ENCODE measurements around the gene CREBBP.

Gene CREBBP

DNA sequence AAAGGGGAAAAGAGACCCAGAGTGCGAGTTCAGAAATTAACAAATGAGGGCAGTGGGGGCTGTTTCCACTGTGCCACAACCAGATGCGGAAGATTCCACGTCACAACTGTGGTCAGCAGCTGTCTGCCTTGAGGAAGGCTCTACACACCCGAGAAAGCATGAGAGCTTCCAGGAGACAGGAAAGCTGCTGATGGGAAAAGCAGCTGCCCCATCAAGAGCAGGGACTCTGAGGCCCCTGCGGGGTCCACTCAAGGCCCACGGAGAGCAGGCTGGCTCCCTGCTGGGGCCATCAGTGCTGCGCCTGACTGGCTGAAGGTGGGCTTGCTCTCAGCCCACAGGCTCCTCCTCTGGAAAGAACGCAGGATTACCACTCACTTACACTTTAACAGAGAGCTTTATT is 148.3 kb downstream of the CREBBP start:
- Histone ChIP-seq H3K4me2 (no peak overlapping the region), H3K79me2 (ENCODE audit: insufficient read depth, low read depth) (no peaks in the 10 kb centered on the region; the same call in 1 of the 2 replicates), H3K9ac (no peak overlapping the region), H3K4me1 (ENCODE audit: low read depth, poor library complexity, severe bottlenecking) (no peaks in the 10 kb centered on the region), H3K4me3 (IDR thresholded peaks at IDR 0.05; ENCODE audit: insufficient read depth, low read depth, low read length) (no peak overlapping the region), H2AFZ (ENCODE audit: low read depth) (no peak overlapping the region), H3K27ac (no peak overlapping the region), H4K20me1 (ENCODE audit: insufficient read depth) (no peaks in the 10 kb centered on the region), H3K27me3 (ENCODE audit: insufficient read depth, low read depth) (no peaks in the 10 kb centered on the region), H3K36me3 (ENCODE audit: insufficient read depth) (peaks cover 17% of the 10 kb centered on the region; the same call in 1 of the 2 replicates)
- TF ChIP-seq, protein P1, sequence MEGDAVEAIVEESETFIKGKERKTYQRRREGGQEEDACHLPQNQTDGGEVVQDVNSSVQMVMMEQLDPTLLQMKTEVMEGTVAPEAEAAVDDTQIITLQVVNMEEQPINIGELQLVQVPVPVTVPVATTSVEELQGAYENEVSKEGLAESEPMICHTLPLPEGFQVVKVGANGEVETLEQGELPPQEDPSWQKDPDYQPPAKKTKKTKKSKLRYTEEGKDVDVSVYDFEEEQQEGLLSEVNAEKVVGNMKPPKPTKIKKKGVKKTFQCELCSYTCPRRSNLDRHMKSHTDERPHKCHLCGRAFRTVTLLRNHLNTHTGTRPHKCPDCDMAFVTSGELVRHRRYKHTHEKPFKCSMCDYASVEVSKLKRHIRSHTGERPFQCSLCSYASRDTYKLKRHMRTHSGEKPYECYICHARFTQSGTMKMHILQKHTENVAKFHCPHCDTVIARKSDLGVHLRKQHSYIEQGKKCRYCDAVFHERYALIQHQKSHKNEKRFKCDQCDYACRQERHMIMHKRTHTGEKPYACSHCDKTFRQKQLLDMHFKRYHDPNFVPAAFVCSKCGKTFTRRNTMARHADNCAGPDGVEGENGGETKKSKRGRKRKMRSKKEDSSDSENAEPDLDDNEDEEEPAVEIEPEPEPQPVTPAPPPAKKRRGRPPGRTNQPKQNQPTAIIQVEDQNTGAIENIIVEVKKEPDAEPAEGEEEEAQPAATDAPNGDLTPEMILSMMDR (conservative IDR thresholded peaks at IDR 0.05; ENCODE audit: low read depth, low read length), result no peak

DNA sequence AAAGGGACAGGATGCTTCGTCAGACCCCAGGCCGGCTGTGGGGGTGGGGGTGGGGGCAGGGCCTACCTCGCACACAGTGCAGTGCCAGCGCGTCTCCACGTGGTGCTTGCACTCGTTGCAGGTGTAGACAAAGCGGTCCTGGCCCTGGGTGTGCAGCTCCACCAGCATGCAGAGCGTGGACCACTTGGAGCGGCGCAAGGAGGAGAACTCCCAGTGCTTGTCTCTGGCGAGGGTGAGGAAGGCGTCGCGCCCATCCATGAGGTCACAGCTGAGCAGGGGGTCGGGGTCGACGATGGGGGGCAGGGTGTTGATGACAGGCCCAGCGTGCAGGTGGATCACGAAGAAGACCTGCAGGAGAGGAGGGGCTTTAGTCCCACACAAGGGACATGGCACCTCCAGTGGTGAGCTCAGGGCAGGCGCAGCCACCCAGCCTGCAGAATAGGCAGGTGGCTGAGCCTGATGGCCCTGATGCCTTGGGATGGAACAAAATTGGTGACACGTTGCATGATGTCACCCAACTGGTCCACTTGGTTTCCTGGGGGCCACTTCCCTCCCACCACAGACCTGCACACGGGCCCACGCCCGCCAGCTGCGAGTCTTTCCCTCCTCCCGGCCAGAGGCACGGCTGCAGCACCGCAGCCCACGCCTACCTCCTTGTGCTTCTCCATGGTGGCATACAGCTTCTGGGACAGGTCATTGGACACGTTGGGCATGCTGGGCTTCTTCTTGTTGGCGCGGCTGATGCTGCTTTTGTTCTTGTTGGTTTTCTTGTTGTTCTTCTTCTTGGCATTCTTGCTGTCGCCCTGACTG is 149.2 kb downstream of the CREBBP start:
- Histone ChIP-seq H3K4me3 (IDR thresholded peaks at IDR 0.05; ENCODE audit: insufficient read depth, low read depth, low read length) (no peak overlapping the region), H3K9ac (no peak overlapping the region), H3K27ac (no peak overlapping the region), H4K20me1 (ENCODE audit: insufficient read depth) (no peaks in the 10 kb centered on the region), H3K79me2 (ENCODE audit: insufficient read depth, low read depth) (no peaks in the 10 kb centered on the region; the same call in 1 of the 2 replicates), H3K36me3 (ENCODE audit: insufficient read depth) (peaks cover 12% of the 10 kb centered on the region; the same call in 1 of the 2 replicates), H3K4me2 (no peak overlapping the region), H2AFZ (ENCODE audit: low read depth) (no peak overlapping the region), H3K27me3 (ENCODE audit: insufficient read depth, low read depth) (no peaks in the 10 kb centered on the region), H3K4me1 (ENCODE audit: low read depth, poor library complexity, severe bottlenecking) (no peaks in the 10 kb centered on the region)
- TF ChIP-seq, protein P1 (conservative IDR thresholded peaks at IDR 0.05; ENCODE audit: low read depth, low read length), result no peak

DNA sequence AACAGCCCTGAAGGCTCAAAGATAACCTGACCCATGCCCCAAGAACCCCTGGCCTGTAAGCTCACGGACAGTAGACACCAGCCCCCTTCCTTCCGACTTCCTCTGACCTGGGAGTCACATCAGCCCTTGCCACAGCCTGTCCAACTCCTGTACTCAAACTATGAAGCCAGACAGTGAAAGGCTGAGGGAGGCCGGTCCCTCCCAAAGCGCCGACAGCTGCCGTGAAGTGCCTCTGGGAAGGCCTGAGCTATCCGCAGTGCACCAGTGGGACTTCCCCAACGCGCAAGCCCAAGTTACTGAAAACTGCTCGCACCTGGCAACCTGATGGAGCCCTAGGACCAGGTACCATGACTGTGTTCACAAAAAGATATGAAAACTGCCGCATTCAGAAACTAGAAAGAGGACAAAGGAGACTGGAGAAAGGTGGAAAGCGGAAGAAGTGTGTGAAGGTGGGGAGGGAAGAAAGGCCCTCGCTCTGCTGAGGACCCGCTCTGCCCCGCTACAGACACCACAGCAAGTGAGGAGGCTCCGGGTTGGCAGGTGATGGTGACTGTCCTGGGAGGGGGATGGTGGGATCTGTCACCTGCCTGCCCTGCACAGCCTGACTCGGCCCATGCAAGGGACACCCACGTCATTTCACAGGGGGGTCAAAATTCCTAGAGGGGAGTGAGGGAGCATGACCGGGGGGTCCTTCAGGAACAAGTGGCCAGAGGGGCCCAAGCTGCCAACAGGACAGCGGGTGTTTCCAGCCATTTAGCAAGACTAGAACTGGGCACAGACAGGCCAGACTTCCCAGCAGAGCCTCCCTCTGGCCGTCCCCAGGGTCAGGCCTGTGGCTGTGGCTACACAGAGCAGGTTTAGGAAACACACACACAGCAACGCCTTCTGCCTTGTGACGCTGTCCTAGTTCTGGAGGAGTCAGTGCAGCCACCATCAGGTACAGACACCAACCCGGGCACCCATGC is 150.1 kb downstream of the CREBBP start:
- no peak overlapping the region for H3K4me2 ChIP-seq
- H3K27ac ChIP-seq, result no peak overlapping the region
- H3K9ac ChIP-seq, result no peak overlapping the region
- H3K4me1 ChIP-seq (ENCODE audit: low read depth, poor library complexity, severe bottlenecking), result no peaks in the 10 kb centered on the region
- TF ChIP-seq, protein P1 (conservative IDR thresholded peaks at IDR 0.05; ENCODE audit: low read depth, low read length), result no peak
- H2AFZ ChIP-seq (ENCODE audit: low read depth), result no peak overlapping the region
- no peaks in the 10 kb centered on the region; the same call in 1 of the 2 replicates for H3K79me2 ChIP-seq (ENCODE audit: insufficient read depth, low read depth)
- H3K27me3 ChIP-seq (ENCODE audit: insufficient read depth, low read depth), result no peaks in the 10 kb centered on the region
- H4K20me1 ChIP-seq (ENCODE audit: insufficient read depth), result no peaks in the 10 kb centered on the region; the same call in 1 of the 2 replicates
- H3K36me3 ChIP-seq (ENCODE audit: insufficient read depth), result peaks cover 11% of the 10 kb centered on the region; the same call in 1 of the 2 replicates
- no peak overlapping the region for H3K4me3 ChIP-seq (IDR thresholded peaks at IDR 0.05; ENCODE audit: insufficient read depth, low read depth, low read length)
